GM23248 (cell line): ENCODE measurements around the gene USP51.

Experiments used
- EZH2 ChIP-seq: fragments of 200-600 bp; sonication (generic); IDR thresholded peaks from 2 replicates; pipeline ENCODE4 v1.6.1; 2018; ENCODE audit warnings: antibody characterized with exemption, mild to moderate bottlenecking; ENCODE audit not compliant: insufficient read depth, poor library complexity, severe bottlenecking
- EZH2phosphoT487 ChIP-seq: fragments of 200-600 bp; sonication (generic); IDR thresholded peaks from 2 replicates; pipeline ENCODE4 v1.6.1; 2018; ENCODE audit warnings: antibody characterized with exemption, moderate library complexity, mild to moderate bottlenecking, low read depth; ENCODE audit not compliant: insufficient read depth

- no peak for TF ChIP-seq EZH2
- TF ChIP-seq EZH2phosphoT487, result no peak
These were observed 895 bp downstream of the USP51 start for GRCh38 chrX:55488593-55489313.
